GM12875 (cell line): ENCODE measurements around the gene HS3ST3B1.

Experiments
- H3K4me3 ChIP-seq: one replicate; pipeline ENCODE4 v1.5.1; 2011; ENCODE audit warnings: low read depth, low read length, control low read depth
- TF ChIP-seq, protein P1 (sequence below): IDR thresholded peaks from 2 replicates; pipeline ENCODE4 v1.5.1; 2011; ENCODE audit warnings: low read depth, mild to moderate bottlenecking, control low read depth, inconsistent platforms, low read length, moderate library complexity, borderline replicate concordance; ENCODE audit not compliant: insufficient read depth

HS3ST3B1 gene

DNA sequence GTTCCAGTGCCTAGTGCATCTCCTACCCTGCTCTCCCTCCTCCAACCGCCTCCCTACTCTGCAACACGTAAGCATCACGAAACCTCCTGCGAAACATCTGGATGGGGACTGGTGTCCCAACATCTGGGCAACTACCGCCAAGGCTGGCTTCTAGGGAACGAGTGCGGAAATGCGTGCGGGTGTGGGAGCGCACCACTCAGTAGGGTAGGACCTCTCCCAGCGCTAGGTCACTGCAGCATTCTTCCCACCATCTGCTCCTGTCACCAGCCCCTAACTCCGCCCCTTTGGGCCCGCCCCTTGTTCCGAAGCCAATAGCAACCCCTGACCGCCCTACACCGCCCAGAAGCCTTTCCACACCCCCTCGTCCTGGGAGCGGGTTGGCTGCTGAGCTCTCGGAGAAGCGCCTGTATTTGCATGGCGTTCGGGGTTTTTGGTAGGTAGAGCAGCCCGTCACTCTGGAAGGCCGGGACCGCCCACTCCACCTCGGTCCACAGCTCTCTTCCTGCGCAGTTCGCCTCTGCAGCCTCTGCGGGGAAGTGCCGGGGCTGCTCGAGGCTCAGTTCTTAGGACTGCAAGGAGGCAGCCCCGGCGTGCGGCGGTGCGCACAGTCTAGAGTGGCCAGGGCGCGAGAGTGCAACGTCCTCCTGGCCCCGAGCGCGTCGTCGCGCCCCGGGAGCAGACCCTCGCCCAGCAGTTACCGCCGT is at the start of gene HS3ST3B1:
Gene HS3ST3B1 (plus strand): TSS at position 507 of the 704 bp plus-strand sequence. CDS start 438 bp downstream, outside the sequence.
- TF ChIP-seq, protein P1, sequence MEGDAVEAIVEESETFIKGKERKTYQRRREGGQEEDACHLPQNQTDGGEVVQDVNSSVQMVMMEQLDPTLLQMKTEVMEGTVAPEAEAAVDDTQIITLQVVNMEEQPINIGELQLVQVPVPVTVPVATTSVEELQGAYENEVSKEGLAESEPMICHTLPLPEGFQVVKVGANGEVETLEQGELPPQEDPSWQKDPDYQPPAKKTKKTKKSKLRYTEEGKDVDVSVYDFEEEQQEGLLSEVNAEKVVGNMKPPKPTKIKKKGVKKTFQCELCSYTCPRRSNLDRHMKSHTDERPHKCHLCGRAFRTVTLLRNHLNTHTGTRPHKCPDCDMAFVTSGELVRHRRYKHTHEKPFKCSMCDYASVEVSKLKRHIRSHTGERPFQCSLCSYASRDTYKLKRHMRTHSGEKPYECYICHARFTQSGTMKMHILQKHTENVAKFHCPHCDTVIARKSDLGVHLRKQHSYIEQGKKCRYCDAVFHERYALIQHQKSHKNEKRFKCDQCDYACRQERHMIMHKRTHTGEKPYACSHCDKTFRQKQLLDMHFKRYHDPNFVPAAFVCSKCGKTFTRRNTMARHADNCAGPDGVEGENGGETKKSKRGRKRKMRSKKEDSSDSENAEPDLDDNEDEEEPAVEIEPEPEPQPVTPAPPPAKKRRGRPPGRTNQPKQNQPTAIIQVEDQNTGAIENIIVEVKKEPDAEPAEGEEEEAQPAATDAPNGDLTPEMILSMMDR, result no peak
- peak within 1 kb of the TSS; percentile 76 for H3K4me3 ChIP-seq

DNA sequence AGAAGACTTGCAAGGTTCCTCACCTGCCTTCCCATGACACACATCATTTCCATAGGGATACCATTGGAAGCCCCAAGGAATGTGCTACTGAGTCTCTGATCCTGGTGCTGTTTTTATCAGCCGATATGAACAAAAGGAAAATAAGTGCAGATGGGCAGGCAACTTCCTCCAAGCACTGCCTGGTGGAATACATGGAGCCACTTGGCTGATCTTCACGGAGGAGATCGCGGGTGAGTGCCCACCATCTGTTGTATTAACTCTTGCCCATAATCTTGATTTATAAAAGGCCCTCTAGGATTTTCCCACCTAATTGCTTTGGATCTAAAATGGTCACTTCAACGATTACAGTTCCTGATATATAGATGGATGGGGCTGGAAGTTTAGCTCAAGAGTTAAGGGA is 39.5 kb upstream of the HS3ST3B1 start:
- TF ChIP-seq, protein P1, result no peak
- no peak overlapping the region for H3K4me3 ChIP-seq

- no peak overlapping the region for H3K4me3 ChIP-seq
- TF ChIP-seq, protein P1, result 0 out of 2 replicates have a peak, but pooled peaks have one; percentile 11
Measured at GRCh38 chr17:14268264-14268663, 32.6 kb upstream of the HS3ST3B1 start.

GRCh38 chr17:14269473-14269872 is 31.4 kb upstream of the HS3ST3B1 start:
- TF ChIP-seq, protein P1, result no peak
- H3K4me3 ChIP-seq, result no peak overlapping the region

- no peak overlapping the region for H3K4me3 ChIP-seq
- TF ChIP-seq, protein P1, result no peak
Measured at GRCh38 chr17:14270508-14270907, 30.4 kb upstream of the HS3ST3B1 start.

DNA sequence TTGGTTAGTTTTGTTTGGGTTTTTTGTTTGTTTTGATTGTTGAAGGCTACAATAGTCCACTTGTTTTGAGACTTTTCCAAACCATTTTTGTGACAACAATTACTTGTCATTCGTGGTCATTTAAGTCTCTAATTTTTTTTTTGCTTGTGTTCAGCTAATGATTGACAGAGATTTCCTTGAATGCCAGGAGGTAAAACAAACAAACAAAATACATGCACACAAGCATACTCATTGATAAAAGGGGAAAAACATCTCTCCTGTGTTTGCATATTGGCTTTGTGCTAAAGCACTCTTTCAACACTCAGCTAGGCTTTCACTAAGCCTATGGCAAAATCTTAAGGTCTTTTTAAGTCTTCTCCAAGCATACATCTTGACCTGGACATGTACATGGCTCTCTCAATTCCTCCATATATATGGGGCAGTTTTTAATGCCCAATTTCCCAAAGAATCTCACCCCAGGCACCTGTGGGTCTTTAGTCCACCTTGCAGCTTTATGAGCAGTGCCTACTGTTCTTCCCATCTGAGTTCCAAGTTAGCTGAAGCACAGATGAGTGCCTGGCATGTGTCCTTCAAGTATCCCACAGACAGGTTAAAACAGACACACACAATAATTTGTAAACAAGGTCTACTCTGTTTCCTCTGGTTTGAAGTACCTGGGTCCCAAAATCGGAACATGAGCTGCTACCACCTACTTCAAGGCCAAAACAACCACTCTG is 24.2 kb upstream of the HS3ST3B1 start:
- TF ChIP-seq, protein P1, result no peak
- H3K4me3 ChIP-seq, result no peak overlapping the region

GRCh38 chr17:14281530-14281929 is 19.4 kb upstream of the HS3ST3B1 start:
- TF ChIP-seq, protein P1, result no peak
- no peak overlapping the region for H3K4me3 ChIP-seq
